Right lobe of liver (tissue), 6 donors: ENCODE results near the gene SSPN. TPM values are rescaled to one million over a fixed set of nuclear protein-coding genes. Genes with fewer than 3 reads are reported as not detected.

Experiments
- ATAC-seq, 4 donors: fragments of 200-7000 bp; cut with Tn5 transposase; one replicate each; pipeline ENCODE4 v1.9.1; 2020; ENCODE audit warnings: mild to moderate bottlenecking in 4 of 4, moderate library complexity in 4 of 4
- DNase-seq, 3 donors: peaks; one replicate each; pipeline ENCODE4 v3.0.0-alpha.2; 2020
- H3K27ac ChIP-seq, 3 donors: fragments of 200-600 bp; one replicate each; pipeline ENCODE4 v1.8.0; 2022
- H3K27me3 ChIP-seq, 2 donors: fragments of 200-600 bp; one replicate each; pipeline ENCODE4 v1.8.0; 2022
- H3K36me3 ChIP-seq, 4 donors: fragments of 200-600 bp; sonication (generic) in 1 of 4; one replicate each; pipeline versions ENCODE4 v1.5.1 to v1.8.0; 2017 to 2022; ENCODE audit warnings: control low read depth in 1 of 4
- H3K4me1 ChIP-seq, 4 donors: fragments of 200-600 bp; sonication (generic) in 1 of 4; one replicate each; pipeline versions ENCODE4 v1.5.1 to v1.8.0; 2017 to 2022; ENCODE audit warnings: control low read depth in 1 of 4
- H3K4me3 ChIP-seq, 3 donors: fragments of 200-600 bp; one replicate each; pipeline ENCODE4 v1.8.0; 2022
- H3K9me3 ChIP-seq, 4 donors: fragments of 200-600 bp; sonication (generic) in 1 of 4; one replicate each; pipeline versions ENCODE4 v1.5.1 to v1.8.0; 2017 to 2022; ENCODE audit warnings: control low read depth in 1 of 4
- CTCF ChIP-seq, 4 donors: fragments of 200-600 bp in 3 of 4; fragments of 450-650 bp in 1 of 4; IDR thresholded peaks; one replicate each; pipeline versions ENCODE4 v1.5.1 to v1.8.0; 2016 to 2022; ENCODE audit warnings: antibody characterized with exemption in 4 of 4, mild to moderate bottlenecking in 2 of 4
- POLR2A ChIP-seq: fragments of 450-650 bp; IDR thresholded peaks from one replicate; pipeline ENCODE4 v1.6.1; 2017; ENCODE audit warnings: antibody characterized with exemption, mild to moderate bottlenecking
- WGBS: methylation state at CpG from one replicate; pipeline ENCODE4 v1.1.6; 2018; ENCODE audit warnings: low coverage, low lambda C conversion rate; ENCODE audit not compliant: insufficient coverage; ENCODE audit errors: missing lambda C conversion rate; 5-methylcytosine and 5-hydroxymethylcytosine counted together
- intact Hi-C, 2 donors: fragments of 100-400 bp; cut with DNase I; formaldehyde crosslinking; loops; one replicate each; pipeline versions ENCODE4 v1.11.2 to v1.14.1; 2022
- total RNA-seq, 6 experiments: library from RNA; depleted of rRNA in 2 of 6; stranded (reverse); fragments of >200 nt in 2 of 6; fragmentation: NEBNext Ultra II Directional in 3 of 6; extraction: Animal tissue kit (Norgen Biotek cat#: 25700) in 3 of 6; gene quantifications; one replicate each; pipeline versions ENCODE4 v1.1.0 to v1.2.4, GENCODE V29; 2016 to 2023
- donor health status: DM: no; HTN: yes; CAD: no.
- donor health status: DM: no; HTN: no; CAD: no.
- donor health status: DM: no; HTN: no; CAD: no.
- donor health status: DM: no; HTN: yes; CAD: no.
- donor health status: DM: no; HTN: yes; CAD: no.

The SSPN gene
- total RNA-seq, 6 experiments from 2014 or later, result 0.18 to 1.2 (median 0.54) TPM

GRCh38 chr12:26158078-26158764, 37.2 kb upstream of the SSPN start:
- H3K27ac ChIP-seq, result no peak overlapping the region
- intact Hi-C loops, result no loop called here
- no peaks in the 10 kb centered on the region for H3K36me3 ChIP-seq
- H3K4me1 ChIP-seq, result no peaks in the 10 kb centered on the region
- no peaks in the 10 kb centered on the region for H3K9me3 ChIP-seq
- DNase-seq (no peak), ATAC-seq (no peak)
- no peak overlapping the region for H3K4me3 ChIP-seq
- 92% methylated on average over 2 of the region's 3 CpGs for WGBS
- TF ChIP-seq CTCF (IDR thresholded peaks at IDR 0.05) (no peak), POLR2A (no peak)
- no peaks in the 10 kb centered on the region for H3K27me3 ChIP-seq

- intact Hi-C loops, result no loop called here
- no peak overlapping the region for H3K4me3 ChIP-seq
- no peaks in the 10 kb centered on the region for H3K36me3 ChIP-seq
- H3K27me3 ChIP-seq, result no peaks in the 10 kb centered on the region
- ATAC-seq, result no peak
- no peak overlapping the region for H3K27ac ChIP-seq
- 45% methylated on average over 1 of the region's 1 CpG for WGBS
- no peak for DNase-seq
- TF ChIP-seq POLR2A (no peak), CTCF (IDR thresholded peaks at IDR 0.05) (no peak)
- no peaks in the 10 kb centered on the region for H3K9me3 ChIP-seq
- H3K4me1 ChIP-seq, result no peaks in the 10 kb centered on the region
These were observed 33.2 kb upstream of the SSPN start for GRCh38 chr12:26162174-26162573.

- TF ChIP-seq POLR2A (no peak), CTCF (IDR thresholded peaks at IDR 0.05) (no peak)
- DNase-seq (no peak), ATAC-seq (no peak)
- Histone ChIP-seq H3K27ac (no peak overlapping the region), H3K4me1 (no peaks in the 10 kb centered on the region), H3K9me3 (no peaks in the 10 kb centered on the region), H3K4me3 (no peak overlapping the region), H3K36me3 (no peaks in the 10 kb centered on the region), H3K27me3 (no peaks in the 10 kb centered on the region)
- intact Hi-C loops, result no loop called here
- WGBS, result 71% methylated on average over 4 of the region's 4 CpGs
These were observed 32.5 kb upstream of the SSPN start for GRCh38 chr12:26162905-26163304.

DNA sequence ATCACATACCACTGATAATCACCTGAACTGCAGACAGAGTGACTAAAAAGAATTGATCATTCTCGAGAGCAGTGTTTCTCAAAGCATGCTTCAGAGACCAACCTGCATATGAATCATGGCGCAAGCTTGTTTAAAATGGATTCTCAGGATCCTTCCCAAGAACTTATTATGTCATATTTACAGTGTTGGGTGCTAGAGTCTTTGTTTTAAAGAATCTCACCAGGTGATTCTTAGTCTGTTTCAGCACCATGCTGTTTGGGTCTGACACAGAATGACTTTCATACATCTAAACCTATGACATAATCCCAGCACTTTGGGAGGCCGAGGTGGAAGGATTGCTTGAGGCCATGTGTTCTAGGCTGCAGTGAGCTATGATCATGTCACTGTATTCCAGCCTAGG, 31.3 kb upstream of the SSPN start:
- no peaks in the 10 kb centered on the region for H3K36me3 ChIP-seq
- 62% methylated on average over 3 of the region's 3 CpGs for WGBS
- intact Hi-C loops, result no loop called here
- H3K9me3 ChIP-seq, result no peaks in the 10 kb centered on the region
- ATAC-seq (no peak), DNase-seq (no peak)
- no peaks in the 10 kb centered on the region for H3K27me3 ChIP-seq
- no peaks in the 10 kb centered on the region for H3K4me1 ChIP-seq
- TF ChIP-seq CTCF (IDR thresholded peaks at IDR 0.05) (no peak), POLR2A (no peak)
- H3K27ac ChIP-seq, result no peak overlapping the region
- H3K4me3 ChIP-seq, result no peak overlapping the region
